HCT116 (cell line): ENCODE results near the gene ACTN3.

Experiments used
- CEBPB ChIP-seq: IDR thresholded peaks from 2 replicates; pipeline ENCODE4 v1.6.1; 2012; ENCODE audit warnings: low read depth
- CTCF ChIP-seq, 3 experiments: fragments of 200-600 bp in 1 of 3; sonication (generic) in 1 of 3; IDR thresholded peaks in 2 of 3; conservative IDR thresholded peaks in 1 of 3; 2 replicates each; pipeline ENCODE4 v1.5.1; 2012 to 2017; ENCODE audit warnings: low read depth in 2 of 3, low read length in 2 of 3, antibody characterized with exemption in 1 of 3, borderline replicate concordance in 1 of 3, control low read depth in 1 of 3, mild to moderate bottlenecking in 1 of 3, mixed read lengths in 1 of 3, mixed run types in 1 of 3, moderate library complexity in 1 of 3; ENCODE audit not compliant: insufficient read depth in 1 of 3
- EZH2 ChIP-seq: fragments of 200-600 bp; sonication (generic); IDR thresholded peaks from 2 replicates; pipeline ENCODE4 v1.6.1; 2017; ENCODE audit warnings: antibody characterized with exemption, mixed run types
- TCF7L2 ChIP-seq: IDR thresholded peaks from 2 replicates; pipeline ENCODE4 v1.7.0; 2011; ENCODE audit warnings: borderline replicate concordance, inconsistent platforms; ENCODE audit not compliant: insufficient read depth, insufficient read length; ENCODE audit errors: extremely low read depth
- ZBTB33 ChIP-seq: IDR thresholded peaks from 2 replicates; pipeline ENCODE4 v1.6.1; 2011; ENCODE audit warnings: mild to moderate bottlenecking, low read length, moderate library complexity; ENCODE audit not compliant: insufficient replicate concordance; ENCODE audit errors: extremely low read depth

GRCh38 chr11:66539870-66540213 is 6.9 kb upstream of the ACTN3 start:
- TF ChIP-seq CTCF (IDR thresholded peaks at IDR 0.05 in 2 of 3, conservative IDR thresholded peaks at IDR 0.05 in 1 of 3; ENCODE audit: borderline replicate concordance in 1 of 3, insufficient read depth in 1 of 3, low read depth in 2 of 3, low read length in 2 of 3) (no peak), EZH2 (no peak), CEBPB (no peak), ZBTB33 (no peak), TCF7L2 (no peak)
